HepG2 (cell line): ENCODE results near the gene DDX1. TPM values are rescaled to one million over a fixed set of nuclear protein-coding genes. Genes with fewer than 3 reads are reported as not detected.

Experiments
- ATAC-seq: fragments of 200-7000 bp; cut with Tn5 transposase; 3 replicates; pipeline ENCODE4 v1.9.1; 2020; ENCODE audit warnings: mild to moderate bottlenecking, moderate library complexity
- BruUV-seq: library from RNA; stranded (reverse); fragments of 400-500 nt; replicated peaks from 2 replicates; lab custom pipeline; 2021; lab: Mats Ljungman, UMichigan
- CTCF ChIA-PET: fragments of 300-600 bp; formaldehyde crosslinking; extraction: SDS; loops from one replicate; lab custom pipeline; 2021; ENCODE audit warnings: low total read pairs, inconsistent platforms, low intra/inter-chr PET ratio; lab: Yijun Ruan, JAX
- POLR2A ChIA-PET: fragments of 350-600 bp; sonication (Branson Sonifier 250); formaldehyde crosslinking; loops from one replicate; lab custom pipeline; 2020; ENCODE audit warnings: antibody characterized with exemption, inconsistent platforms; lab: Yijun Ruan, JAX
- DNase-seq: peaks from one replicate; pipeline ENCODE4 v3.0.0-alpha.2; 2015; ENCODE audit warnings: low spot score
- FAIRE-seq: peaks from 3 replicates; lab custom pipeline; 2011; peaks lifted over from hg19 to GRCh38; lab: Jason Lieb, UNC
- H2AFZ ChIP-seq: one replicate; pipeline ENCODE4 v1.6.1; 2011; ENCODE audit warnings: low read length, inconsistent platforms
- H3K27ac ChIP-seq: fragments of 300-600 bp; 3 replicates; pipeline ENCODE4 v1.8.0; 2011; ENCODE audit warnings: mixed run types, mild to moderate bottlenecking, mixed read lengths, low read length, inconsistent platforms; ENCODE audit not compliant: insufficient read depth; ENCODE audit errors: extremely low read length
- H3K27me3 ChIP-seq, 2 experiments: fragments of 200-600 bp in 1 of 2; 2 replicates in 1 of 2; 3 replicates in 1 of 2; pipeline versions ENCODE4 v1.6.0 to v1.8.0; 2011; ENCODE audit warnings: low read length in 2 of 2, mild to moderate bottlenecking in 2 of 2, moderate library complexity in 2 of 2, inconsistent platforms in 1 of 2; ENCODE audit not compliant: insufficient read depth in 2 of 2, control insufficient read depth in 1 of 2
- H3K36me3 ChIP-seq, 2 experiments: fragments of 200-600 bp in 1 of 2; replicated peaks in 1 of 2; 2 replicates in 1 of 2; 3 replicates in 1 of 2; pipeline versions ENCODE4 v1.5.1 to v1.8.0; 2011; ENCODE audit warnings: low read length in 2 of 2, inconsistent platforms in 1 of 2; ENCODE audit not compliant: insufficient read depth in 2 of 2, control insufficient read depth in 1 of 2
- H3K4me1 ChIP-seq: 2 replicates; pipeline ENCODE4 v1.5.1; 2012; ENCODE audit warnings: low read length, inconsistent platforms; ENCODE audit not compliant: insufficient read depth
- H3K4me2 ChIP-seq: 2 replicates; pipeline ENCODE4 v1.6.0; 2011; ENCODE audit warnings: low read depth, low read length, inconsistent platforms
- H3K4me3 ChIP-seq, 3 experiments: fragments of 200-600 bp in 1 of 3; sonication (generic), shearing (Covaris generic) in 1 of 3; replicated peaks in 1 of 3; 2 replicates each; pipeline ENCODE4 v1.5.1; 2011 to 2016; ENCODE audit warnings: low read length in 3 of 3, inconsistent platforms in 2 of 3, low read depth in 2 of 3, mild to moderate bottlenecking in 2 of 3, control low read depth in 1 of 3, mixed read lengths in 1 of 3; ENCODE audit not compliant: insufficient read depth in 1 of 3
- H3K79me2 ChIP-seq: one replicate; pipeline ENCODE4 v1.6.1; 2011; ENCODE audit warnings: low read length, inconsistent platforms; ENCODE audit not compliant: insufficient read depth
- H3K9ac ChIP-seq: 2 replicates; pipeline ENCODE4 v1.6.0; 2011; ENCODE audit warnings: mild to moderate bottlenecking, low read depth, low read length, inconsistent platforms; ENCODE audit not compliant: insufficient read depth
- H3K9me3 ChIP-seq: 2 replicates; pipeline ENCODE4 v1.5.1; 2012; ENCODE audit warnings: mild to moderate bottlenecking, low read length
- H4K20me1 ChIP-seq: 2 replicates; pipeline ENCODE4 v1.6.0; 2011; ENCODE audit warnings: inconsistent platforms, mild to moderate bottlenecking, low read length, moderate library complexity; ENCODE audit not compliant: insufficient read depth
- ATF1 ChIP-seq: IDR thresholded peaks from 2 replicates; pipeline ENCODE4 v1.6.1; 2016; ENCODE audit warnings: mild to moderate bottlenecking, control low read depth
- EP300 ChIP-seq, 3 experiments: sonication (generic) in 1 of 3; formaldehyde crosslinking in 1 of 3; IDR thresholded peaks; 2 replicates each; pipeline versions ENCODE4 v1.5.1 to v1.6.1; 2011 to 2020; ENCODE audit warnings: low read depth in 2 of 3, low read length in 2 of 3, borderline replicate concordance in 1 of 3, improper control_type of control experiment in 1 of 3, mild to moderate bottlenecking in 1 of 3, missing genetic modification reagents in 1 of 3, moderate library complexity in 1 of 3
- ETV5 ChIP-seq: IDR thresholded peaks from 2 replicates; pipeline ENCODE4 v1.6.1; 2018; ENCODE audit warnings: missing biosample characterization, missing genetic modification reagents, inconsistent platforms, borderline replicate concordance
- FLYWCH1 ChIP-seq: sonication (generic); formaldehyde crosslinking; IDR thresholded peaks from 2 replicates; pipeline ENCODE4 v1.8.1; 2023; ENCODE audit warnings: mild to moderate bottlenecking, missing genetic modification reagents
- FOXA1 ChIP-seq, 2 experiments: fragments of 450-650 bp in 1 of 2; sonication (generic) in 1 of 2; formaldehyde crosslinking in 1 of 2; IDR thresholded peaks; 2 replicates each; pipeline versions ENCODE4 v1.4.0 to v1.6.1; 2016 to 2020; ENCODE audit warnings: missing genetic modification reagents in 1 of 2
- GTF2F1 ChIP-seq: fragments of 150-350 bp; IDR thresholded peaks from 2 replicates; pipeline ENCODE4 v1.6.1; 2014; ENCODE audit warnings: low read length
- NCOA2 ChIP-seq: sonication (generic); formaldehyde crosslinking; IDR thresholded peaks from 2 replicates; pipeline ENCODE4 v1.8.0; 2022; ENCODE audit warnings: inconsistent platforms
- NFIC ChIP-seq: IDR thresholded peaks from 2 replicates; pipeline ENCODE4 v1.6.1; 2012; ENCODE audit warnings: mild to moderate bottlenecking, low read length, inconsistent platforms
- PAX8 ChIP-seq: sonication (generic); formaldehyde crosslinking; IDR thresholded peaks from 2 replicates; pipeline ENCODE4 v1.8.0; 2022; ENCODE audit warnings: mild to moderate bottlenecking, missing genetic modification reagents, borderline replicate concordance
- PITX1 ChIP-seq: sonication (generic); formaldehyde crosslinking; IDR thresholded peaks from 2 replicates; pipeline ENCODE4 v1.5.1; 2020; ENCODE audit warnings: mild to moderate bottlenecking, missing genetic modification reagents
- PPARG ChIP-seq: conservative IDR thresholded peaks from 2 replicates; pipeline ENCODE4 v1.6.1; 2016; ENCODE audit warnings: missing biosample characterization, missing genetic modification reagents
- RARA ChIP-seq: IDR thresholded peaks from 2 replicates; pipeline ENCODE4 v1.6.1; 2016; ENCODE audit warnings: missing genetic modification reagents, missing compliant biosample characterization
- SPEN ChIP-seq: sonication (generic); formaldehyde crosslinking; IDR thresholded peaks from 2 replicates; pipeline ENCODE4 v1.5.1; 2020; ENCODE audit warnings: low read depth, mild to moderate bottlenecking, missing genetic modification reagents
- SRF ChIP-seq: IDR thresholded peaks from 2 replicates; pipeline ENCODE4 v1.6.1; 2011; ENCODE audit warnings: mild to moderate bottlenecking, low read depth, low read length, moderate library complexity
- TBX2 ChIP-seq: sonication (generic); formaldehyde crosslinking; IDR thresholded peaks from 2 replicates; pipeline ENCODE4 v1.5.0; 2020; ENCODE audit warnings: missing genetic modification reagents, mild to moderate bottlenecking, borderline replicate concordance
- TBX3 ChIP-seq: fragments of 450-650 bp; IDR thresholded peaks from 2 replicates; pipeline ENCODE4 v1.6.1; 2017; ENCODE audit warnings: antibody characterized with exemption, mild to moderate bottlenecking, inconsistent platforms, borderline replicate concordance
- TCF7 ChIP-seq: sonication (generic); IDR thresholded peaks from 2 replicates; pipeline ENCODE4 v1.6.1; 2016; ENCODE audit warnings: antibody characterized with exemption, low read depth
- ZNF24 ChIP-seq: fragments of 450-650 bp; IDR thresholded peaks from 2 replicates; pipeline ENCODE4 v1.6.1; 2017; ENCODE audit warnings: antibody characterized with exemption, mild to moderate bottlenecking
- ZNF383 ChIP-seq: sonication (generic); formaldehyde crosslinking; IDR thresholded peaks from 2 replicates; pipeline ENCODE4 v1.4.0; 2020; ENCODE audit warnings: missing genetic modification reagents, mild to moderate bottlenecking, borderline replicate concordance
- ZSCAN20 ChIP-seq: sonication (generic); formaldehyde crosslinking; IDR thresholded peaks from 2 replicates; pipeline ENCODE4 v1.4.0; 2020; ENCODE audit warnings: missing genetic modification reagents, mild to moderate bottlenecking, borderline replicate concordance
- WGBS: methylation state at CpG from one replicate; pipeline ENCODE4 v1.1.6; 2017; ENCODE audit warnings: low lambda C conversion rate; 5-methylcytosine and 5-hydroxymethylcytosine counted together
- in situ Hi-C: cut with HindIII; loops from 2 replicates; pipeline ENCODE4 v1.10.0; 2017; ENCODE audit warnings: low pct_unique_long_range_greater_than_20kb; ENCODE audit not compliant: extremely low pct_ligation_motif_present
- intact Hi-C: fragments of 100-400 bp; cut with micrococcal nuclease; formaldehyde crosslinking; loops from one replicate; pipeline ENCODE4 v1.10.0; 2022; ENCODE audit not compliant: unreplicated experiment
- polyA plus RNA-seq, 8 experiments: library from polyadenylated mRNA; depleted of rRNA in 3 of 8; stranded (reverse) in 7 of 8; unstranded in 1 of 8; fragments of >200 nt; fragmentation: Illumina TruSeq in 4 of 8; extraction: Trizol in 4 of 8; gene quantifications; 2 replicates each; pipeline versions ENCODE4 v1.2.1 to v1.2.3, GENCODE V29; 2011 to 2016; ENCODE audit warnings: low read depth in 4 of 8, missing spikeins in 1 of 8, mixed read lengths in 1 of 8; ENCODE audit not compliant: insufficient read depth in 1 of 8
- total RNA-seq, 5 experiments: library from RNA; depleted of rRNA; stranded (reverse); fragments of >200 nt; fragmentation: Illumina TruSeq; extraction: Trizol; gene quantifications; 2 replicates each; pipeline ENCODE4 v1.2.3, GENCODE V29; 2016; ENCODE audit warnings: low read depth in 1 of 5
- TF ChIP-seq, protein P1 (sequence below): sonication (generic); formaldehyde crosslinking; IDR thresholded peaks from 2 replicates; pipeline ENCODE4 v1.4.0; 2020; ENCODE audit warnings: missing genetic modification reagents, borderline replicate concordance

Gene DDX1
- total and polyA plus RNA-seq, 2 of the 13 experiments (the other 11 are each of a cell fraction or from before 2014, with no cell fraction given), result 81.6 to 130 TPM

DNA sequence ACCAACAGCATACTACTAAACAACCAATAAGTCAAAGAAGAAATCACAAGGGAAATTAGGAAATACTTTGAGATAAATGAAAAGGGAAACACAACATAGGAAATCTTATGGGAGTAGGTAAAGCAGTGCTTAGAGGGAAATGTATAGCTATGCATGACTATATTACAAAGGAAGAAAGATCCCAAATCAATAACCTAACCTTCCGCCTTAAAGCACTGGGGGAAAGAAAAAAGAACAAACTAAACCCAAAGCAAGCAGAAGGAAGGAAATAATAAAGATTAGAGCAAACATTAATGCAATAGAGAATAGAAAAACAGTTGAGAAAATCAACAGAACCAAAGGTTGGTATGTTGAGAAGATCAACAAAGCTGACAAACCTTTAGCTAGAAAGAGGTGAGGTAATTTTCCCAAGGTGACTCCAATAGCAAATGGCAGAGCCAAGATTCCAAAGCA is 49.9 kb downstream of the DDX1 start:
- ATAC-seq (peak; percentile 55), DNase-seq (peak; percentile 67), FAIRE-seq (no peak)
- Histone ChIP-seq H3K4me3 (no peak overlapping the region), H3K27ac (peak overlapping the region; percentile 47), H4K20me1 (no peaks in the 10 kb centered on the region), H3K9me3 (peaks cover 14% of the 10 kb centered on the region), H3K27me3 (no peaks in the 10 kb centered on the region), H3K79me2 (no peaks in the 10 kb centered on the region), H3K4me2 (no peak overlapping the region), H3K4me1 (peaks cover 31% of the 10 kb centered on the region), H3K36me3 (no peaks in the 10 kb centered on the region; a peak in 2 of 5 replicates), H3K9ac (no peak overlapping the region), H2AFZ (no peak overlapping the region)
- CTCF ChIA-PET, result no interaction called here
- POLR2A ChIA-PET, result interaction anchor here (0.6 kb wide), 1 partner anchor 463 kb away, joined by 3 read pairs; no protein-coding TSS in a partner anchor
- intact Hi-C loops (no loop called here), in situ Hi-C loops (loop anchor here (25.0 kb wide), 1 partner anchor 96 kb away; no protein-coding TSS in a partner anchor)
- 71% methylated on average over 1 of the region's 1 CpG for WGBS
- BruUV-seq, result no TSS peak
- TF ChIP-seq SRF, result no peak
- no peak for TF ChIP-seq PAX8 (CRISPR knock-in tag)
- TF ChIP-seq PITX1 (CRISPR knock-in tag), result peak; percentile 85
- TF ChIP-seq EP300 (IDR thresholded peaks at IDR 0.05; ENCODE audit: low read depth in 2 of 2, low read length in 2 of 2), result peak in 1 of 2 experiments; percentile 82; a peak in 2 of 4 replicates
- TF ChIP-seq EP300 (CRISPR knock-in tag; IDR thresholded peaks at IDR 0.05; ENCODE audit: borderline replicate concordance), result peak; percentile 32; the same call in 1 of the 2 replicates
- peak; percentile 69 for TF ChIP-seq FOXA1 (IDR thresholded peaks at IDR 0.05)
- peak; percentile 62; the same call in 1 of the 2 replicates for TF ChIP-seq FOXA1 (CRISPR knock-in tag; IDR thresholded peaks at IDR 0.05)
- TF ChIP-seq PPARG (CRISPR knock-in tag), result peak; percentile 78
- no peak for TF ChIP-seq ZNF24
- no peak for TF ChIP-seq FLYWCH1 (CRISPR knock-in tag)
- TF ChIP-seq TCF7, result peak; percentile 71; the same call in 1 of the 2 replicates
- TF ChIP-seq ZNF383 (CRISPR knock-in tag), result 0 out of 2 replicates have a peak, but pooled peaks have one; percentile 45
- TF ChIP-seq, protein P1, sequence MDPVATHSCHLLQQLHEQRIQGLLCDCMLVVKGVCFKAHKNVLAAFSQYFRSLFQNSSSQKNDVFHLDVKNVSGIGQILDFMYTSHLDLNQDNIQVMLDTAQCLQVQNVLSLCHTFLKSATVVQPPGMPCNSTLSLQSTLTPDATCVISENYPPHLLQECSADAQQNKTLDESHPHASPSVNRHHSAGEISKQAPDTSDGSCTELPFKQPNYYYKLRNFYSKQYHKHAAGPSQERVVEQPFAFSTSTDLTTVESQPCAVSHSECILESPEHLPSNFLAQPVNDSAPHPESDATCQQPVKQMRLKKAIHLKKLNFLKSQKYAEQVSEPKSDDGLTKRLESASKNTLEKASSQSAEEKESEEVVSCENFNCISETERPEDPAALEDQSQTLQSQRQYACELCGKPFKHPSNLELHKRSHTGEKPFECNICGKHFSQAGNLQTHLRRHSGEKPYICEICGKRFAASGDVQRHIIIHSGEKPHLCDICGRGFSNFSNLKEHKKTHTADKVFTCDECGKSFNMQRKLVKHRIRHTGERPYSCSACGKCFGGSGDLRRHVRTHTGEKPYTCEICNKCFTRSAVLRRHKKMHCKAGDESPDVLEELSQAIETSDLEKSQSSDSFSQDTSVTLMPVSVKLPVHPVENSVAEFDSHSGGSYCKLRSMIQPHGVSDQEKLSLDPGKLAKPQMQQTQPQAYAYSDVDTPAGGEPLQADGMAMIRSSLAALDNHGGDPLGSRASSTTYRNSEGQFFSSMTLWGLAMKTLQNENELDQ (CRISPR knock-in tag), result no peak
- TF ChIP-seq ATF1 (CRISPR knock-in tag), result peak; percentile 45; the same call in 1 of the 2 replicates
- TF ChIP-seq SPEN (CRISPR knock-in tag), result no peak
- TF ChIP-seq TBX2, result no peak
- TF ChIP-seq NCOA2 (CRISPR knock-in tag), result peak; percentile 71
- TF ChIP-seq ZSCAN20 (CRISPR knock-in tag), result no peak
- no peak for TF ChIP-seq GTF2F1
- peak; percentile 63 for TF ChIP-seq RARA (CRISPR knock-in tag)
- TF ChIP-seq ETV5 (CRISPR knock-in tag), result peak; percentile 64; the same call in 1 of the 2 replicates
- peak; percentile 72; the same call in 1 of the 2 replicates for TF ChIP-seq TBX3
- peak; percentile 67; the same call in 1 of the 2 replicates for TF ChIP-seq NFIC
